Activated T-helper 17 cell treated with anti-CD3 and anti-CD28 coated beads, Interleukin-2, amount 50 U/mL, for 72 hours (primary cell): Measurements from ENCODE around the gene TACSTD2. TPM values are rescaled to one million over a fixed set of nuclear protein-coding genes. Genes with fewer than 3 reads are reported as not detected.
"Not testable (repeated sequence)": the region's sequence is repeated elsewhere in the genome, so short reads cannot be mapped to it uniquely, and the experiment has no call there.

ENCODE experiments used
- ATAC-seq: fragments of 150-1000 bp; cut with Tn5 transposase; replicated peaks from 2 replicates; pipeline ENCODE4 v1.10.0; 2021; ENCODE audit warnings: mild to moderate bottlenecking, moderate library complexity
- H3K27ac Mint-ChIP-seq: one replicate; pipeline ENCODE4 v1.8.0; 2022; ENCODE audit warnings: mixed read lengths
- H3K27me3 Mint-ChIP-seq: one replicate; pipeline ENCODE4 v1.8.0; 2022; ENCODE audit warnings: mixed read lengths
- H3K36me3 Mint-ChIP-seq: one replicate; pipeline ENCODE4 v1.8.0; 2022; ENCODE audit warnings: low read depth, mild to moderate bottlenecking, mixed read lengths
- H3K4me1 Mint-ChIP-seq: one replicate; pipeline ENCODE4 v1.8.0; 2022; ENCODE audit warnings: mixed read lengths
- H3K4me3 Mint-ChIP-seq: one replicate; pipeline ENCODE4 v1.8.0; 2022; ENCODE audit warnings: mild to moderate bottlenecking, mixed read lengths
- H3K9me3 Mint-ChIP-seq: one replicate; pipeline ENCODE4 v1.8.0; 2022; ENCODE audit warnings: mixed read lengths
- total RNA-seq, 2 donors: library from RNA; stranded (reverse); gene quantifications; one replicate each; pipeline ENCODE4 v1.2.3, GENCODE V29; 2022

Gene TACSTD2
- total RNA-seq, 2 donors from 2014 or later, result 1.1 TPM; not detected in 1

DNA sequence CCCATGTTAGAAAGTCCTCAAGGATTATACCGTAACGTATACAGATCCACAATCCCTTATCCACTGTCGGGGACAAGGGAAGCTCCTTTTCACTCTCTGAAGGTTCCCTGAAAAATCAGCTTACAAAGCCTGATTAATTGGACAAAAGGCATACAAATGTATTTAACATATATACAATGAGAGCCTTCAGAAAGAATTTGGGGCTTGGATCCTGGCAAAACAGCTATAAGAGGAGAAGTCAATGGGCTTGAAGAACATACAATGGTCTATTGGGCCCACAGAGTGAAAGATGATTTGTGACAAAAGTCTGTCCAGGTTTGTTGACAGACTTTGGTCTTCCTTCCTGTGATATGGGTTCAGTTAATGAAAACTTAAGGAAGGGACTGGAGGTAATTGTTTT lies 10.7 kb downstream of the TACSTD2 start:
- Mint-ChIP-seq H3K27me3 (peaks cover 49% of the 10 kb centered on the region), H3K9me3 (no peaks in the 10 kb centered on the region), H3K27ac (no peak overlapping the region), H3K4me3 (no peak overlapping the region), H3K36me3 (no peaks in the 10 kb centered on the region), H3K4me1 (no peaks in the 10 kb centered on the region)
- ATAC-seq, result no peak

DNA sequence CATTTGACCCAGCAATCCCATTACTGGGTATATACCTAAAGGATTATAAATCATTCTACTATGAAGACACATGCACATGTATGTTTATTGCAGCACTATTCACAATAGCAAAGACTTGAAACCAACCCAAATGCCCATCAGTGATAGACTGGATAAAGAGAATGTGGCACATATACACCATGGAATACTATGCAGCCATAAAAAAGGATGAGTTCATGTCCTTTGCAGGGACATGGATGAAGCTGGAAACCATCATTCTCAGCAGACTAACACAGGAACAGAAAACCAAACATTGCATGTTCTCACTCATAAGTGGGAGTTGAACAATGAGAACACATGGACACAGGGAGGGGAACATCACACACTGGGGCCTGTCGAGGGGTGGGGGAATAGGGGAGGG lies 13.3 kb downstream of the TACSTD2 start:
- ATAC-seq, H3K4me3 Mint-ChIP-seq, H3K9me3 Mint-ChIP-seq, H3K27ac Mint-ChIP-seq, H3K36me3 Mint-ChIP-seq, H3K4me1 Mint-ChIP-seq: not testable (repeated sequence)
- peaks cover 41% of the 10 kb centered on the region for H3K27me3 Mint-ChIP-seq

DNA sequence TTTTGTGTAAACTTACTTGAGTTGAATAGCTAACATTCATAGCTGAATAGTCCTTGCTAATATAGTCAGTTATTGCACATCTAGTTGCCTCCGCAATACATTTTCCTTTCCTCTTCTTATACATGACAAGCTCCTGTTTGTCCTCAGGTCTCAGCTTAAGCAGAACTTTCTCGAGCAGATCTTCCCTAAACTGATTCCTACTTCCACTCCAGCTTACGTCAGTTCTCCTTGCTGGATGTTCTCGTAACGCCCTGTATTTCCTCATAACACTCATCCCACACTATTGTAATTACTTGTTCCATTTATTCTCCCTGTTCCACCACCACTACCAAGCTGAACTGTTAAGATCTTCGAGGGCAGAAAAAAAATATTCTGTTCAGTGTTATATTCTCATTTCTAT lies 15.4 kb downstream of the TACSTD2 start:
- Mint-ChIP-seq H3K4me3 (no peak overlapping the region), H3K4me1 (no peaks in the 10 kb centered on the region), H3K9me3 (no peaks in the 10 kb centered on the region), H3K27ac (no peak overlapping the region), H3K27me3 (peaks cover 52% of the 10 kb centered on the region), H3K36me3 (no peaks in the 10 kb centered on the region)
- ATAC-seq, result no peak

DNA sequence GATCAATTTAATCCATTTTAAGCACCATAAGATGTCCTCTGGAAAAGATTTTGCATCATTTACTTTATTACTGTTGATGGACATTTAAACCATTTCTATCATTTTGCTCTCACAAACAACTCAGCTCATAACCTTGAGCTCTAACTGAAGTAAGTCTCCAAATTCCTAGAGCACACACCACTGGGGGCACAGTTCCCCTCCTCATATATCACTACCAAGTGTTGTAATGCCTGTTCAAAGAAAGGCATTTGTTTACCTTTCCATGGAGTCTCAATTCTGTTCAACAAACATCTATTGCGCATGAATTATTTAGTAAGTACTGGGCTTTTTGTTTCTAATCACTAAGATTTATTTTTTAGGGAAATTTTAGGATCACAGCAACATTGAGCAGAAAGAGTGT lies 21.7 kb downstream of the TACSTD2 start:
- H3K9me3 Mint-ChIP-seq, result no peaks in the 10 kb centered on the region
- H3K27ac Mint-ChIP-seq, result no peak overlapping the region
- peaks cover 41% of the 10 kb centered on the region for H3K27me3 Mint-ChIP-seq
- no peak overlapping the region for H3K4me3 Mint-ChIP-seq
- no peaks in the 10 kb centered on the region for H3K4me1 Mint-ChIP-seq
- ATAC-seq, result no peak
- no peaks in the 10 kb centered on the region for H3K36me3 Mint-ChIP-seq

DNA sequence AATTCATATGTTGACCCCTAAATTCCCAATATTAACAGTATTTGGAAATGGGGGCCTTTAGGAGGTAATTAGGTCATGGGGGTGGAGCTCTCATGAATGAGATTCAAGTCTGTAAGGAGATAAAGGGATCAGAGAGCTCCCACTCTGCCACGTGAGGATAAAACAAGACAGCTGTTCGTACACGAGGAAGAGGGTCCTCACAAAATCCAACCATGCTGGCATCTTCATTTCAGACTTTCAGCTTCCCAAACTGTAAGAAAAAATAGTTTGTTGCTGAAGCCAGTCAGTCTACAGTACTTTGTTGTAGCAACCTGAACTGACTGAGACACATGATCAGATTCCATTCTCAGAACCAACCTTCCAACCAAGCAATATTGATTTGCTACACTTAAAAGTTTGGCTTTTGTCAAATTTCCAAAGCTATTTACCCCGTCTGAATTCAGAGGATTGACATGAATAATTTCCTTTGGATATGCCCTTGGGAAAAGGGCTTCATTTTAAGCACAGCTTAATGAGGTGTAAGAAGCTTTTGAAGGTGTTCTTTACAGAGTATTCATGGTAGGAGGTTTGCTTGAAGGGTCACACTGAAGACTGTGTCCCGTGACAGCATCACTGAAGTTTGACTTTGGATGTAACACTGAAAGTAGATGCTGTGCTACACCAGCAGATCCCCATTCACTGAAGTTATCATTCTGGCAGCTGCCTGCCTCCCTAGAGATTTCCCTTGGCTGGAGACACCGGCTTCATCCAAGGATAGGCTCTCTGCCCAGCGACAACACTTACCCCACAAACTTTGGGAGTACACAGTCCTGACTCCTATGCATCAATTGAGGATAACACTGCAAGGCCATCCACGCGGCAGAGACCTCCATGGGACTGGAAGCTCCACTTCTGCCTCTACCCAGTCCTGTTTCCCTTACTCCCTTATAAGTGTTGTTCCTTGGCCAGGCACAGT lies 25.6 kb downstream of the TACSTD2 start:
- no peaks in the 10 kb centered on the region for H3K9me3 Mint-ChIP-seq
- no peaks in the 10 kb centered on the region for H3K36me3 Mint-ChIP-seq
- no peak overlapping the region for H3K27ac Mint-ChIP-seq
- H3K27me3 Mint-ChIP-seq, result peaks cover 26% of the 10 kb centered on the region
- ATAC-seq, result no peak
- H3K4me1 Mint-ChIP-seq, result no peaks in the 10 kb centered on the region
- H3K4me3 Mint-ChIP-seq, result no peak overlapping the region

DNA sequence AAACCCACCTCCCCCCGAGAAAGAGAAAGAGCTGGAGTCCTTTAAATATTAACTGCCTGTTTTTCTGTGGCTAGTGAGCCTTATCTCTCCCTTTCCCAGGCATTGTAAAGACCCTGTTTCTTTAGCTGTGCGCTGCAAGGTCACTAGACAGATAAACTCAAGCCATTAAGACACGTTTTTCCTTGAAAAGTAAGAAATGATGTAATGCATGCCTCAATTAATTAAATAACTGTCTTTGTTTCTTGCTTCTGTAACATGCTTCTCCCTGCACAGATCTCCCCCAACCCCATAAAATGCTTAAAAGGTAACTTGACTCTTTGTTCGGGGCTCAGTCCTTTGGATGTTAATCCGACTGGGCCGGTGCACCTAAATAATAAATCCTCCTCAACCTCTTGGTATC lies 27.8 kb downstream of the TACSTD2 start:
- Mint-ChIP-seq H3K27ac (peak overlapping the region; percentile 8), H3K27me3 (peaks cover 16% of the 10 kb centered on the region)
- not testable (repeated sequence) for H3K9me3 Mint-ChIP-seq, H3K4me1 Mint-ChIP-seq, ATAC-seq, H3K36me3 Mint-ChIP-seq, H3K4me3 Mint-ChIP-seq

DNA sequence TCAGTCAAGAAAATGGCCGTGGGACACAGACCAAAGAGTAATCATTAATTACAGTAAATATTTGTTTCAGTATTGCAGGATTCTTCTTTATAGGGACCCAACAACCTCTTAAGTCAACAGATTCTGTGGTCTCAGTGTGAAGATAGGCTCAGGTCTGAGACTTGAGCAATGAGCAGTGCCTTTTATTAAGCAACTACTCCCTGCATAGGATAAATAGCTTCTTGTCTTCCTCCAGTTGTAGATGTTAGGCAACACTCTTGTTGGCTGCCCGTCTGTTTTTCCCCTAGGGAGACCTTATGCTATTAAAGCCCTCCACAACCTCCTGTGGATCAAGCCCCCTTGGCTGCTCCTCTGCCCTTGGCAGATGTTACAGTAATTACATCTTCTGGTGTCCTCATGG lies 28.7 kb downstream of the TACSTD2 start:
- Mint-ChIP-seq H3K27me3 (peaks cover 14% of the 10 kb centered on the region), H3K4me3 (no peak overlapping the region), H3K36me3 (no peaks in the 10 kb centered on the region), H3K4me1 (peaks cover 6% of the 10 kb centered on the region), H3K27ac (peak overlapping the region; percentile 8), H3K9me3 (no peaks in the 10 kb centered on the region)
- ATAC-seq, result no peak

DNA sequence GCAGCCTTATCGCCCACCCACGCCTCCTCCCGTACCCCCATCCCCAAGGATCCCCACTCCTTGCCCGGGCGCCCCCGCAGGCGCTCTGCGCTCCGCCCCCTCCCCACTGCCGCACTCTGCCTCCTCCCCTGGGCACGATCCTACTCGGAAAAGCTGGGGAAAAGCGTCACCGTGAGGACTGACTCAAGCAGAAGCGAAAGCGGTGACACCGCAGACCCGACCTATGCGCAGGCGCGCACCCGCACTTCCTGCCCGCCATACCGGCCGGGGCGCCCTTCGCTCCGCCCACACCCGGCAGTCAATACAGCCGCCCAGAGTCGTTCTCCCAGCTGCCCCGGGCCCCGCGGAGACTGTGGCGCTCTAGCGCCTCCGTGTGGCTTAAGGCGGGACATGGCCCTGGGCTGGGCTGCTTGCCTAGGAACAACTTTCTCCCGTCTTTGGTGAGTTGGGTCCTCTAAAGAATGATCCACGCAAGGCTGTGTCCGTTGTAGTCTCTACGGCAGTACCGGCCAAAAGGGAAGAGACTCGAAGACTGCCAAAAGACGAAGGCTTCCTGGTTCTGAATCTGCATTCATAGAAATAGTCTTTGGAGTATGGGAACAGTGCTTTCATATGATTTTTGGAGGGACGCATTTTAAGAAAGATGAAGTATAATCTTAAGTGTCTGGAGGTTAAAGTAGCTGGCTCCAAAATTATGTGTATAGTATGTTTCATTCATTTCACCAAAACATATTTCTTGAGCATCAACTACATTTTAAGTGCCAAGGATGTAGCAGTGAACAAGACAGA lies 30.3 kb downstream of the TACSTD2 start, which contains the start of gene OMA1:
Gene OMA1 (minus strand): TSS at position 207 of the 789 bp plus-strand sequence. CDS start 7,432 bp downstream, outside the sequence.
- peak within 1 kb of the TSS; percentile 87 for H3K4me3 Mint-ChIP-seq
- H3K36me3 Mint-ChIP-seq, result no peaks in the 10 kb centered on the region
- H3K27me3 Mint-ChIP-seq, result peaks cover 8% of the 10 kb centered on the region
- no peaks in the 10 kb centered on the region for H3K9me3 Mint-ChIP-seq
- peak within 1 kb of the TSS; percentile 93 for H3K27ac Mint-ChIP-seq
- H3K4me1 Mint-ChIP-seq, result peaks cover 6% of the 10 kb centered on the region
- ATAC-seq, result peak; percentile 96

DNA sequence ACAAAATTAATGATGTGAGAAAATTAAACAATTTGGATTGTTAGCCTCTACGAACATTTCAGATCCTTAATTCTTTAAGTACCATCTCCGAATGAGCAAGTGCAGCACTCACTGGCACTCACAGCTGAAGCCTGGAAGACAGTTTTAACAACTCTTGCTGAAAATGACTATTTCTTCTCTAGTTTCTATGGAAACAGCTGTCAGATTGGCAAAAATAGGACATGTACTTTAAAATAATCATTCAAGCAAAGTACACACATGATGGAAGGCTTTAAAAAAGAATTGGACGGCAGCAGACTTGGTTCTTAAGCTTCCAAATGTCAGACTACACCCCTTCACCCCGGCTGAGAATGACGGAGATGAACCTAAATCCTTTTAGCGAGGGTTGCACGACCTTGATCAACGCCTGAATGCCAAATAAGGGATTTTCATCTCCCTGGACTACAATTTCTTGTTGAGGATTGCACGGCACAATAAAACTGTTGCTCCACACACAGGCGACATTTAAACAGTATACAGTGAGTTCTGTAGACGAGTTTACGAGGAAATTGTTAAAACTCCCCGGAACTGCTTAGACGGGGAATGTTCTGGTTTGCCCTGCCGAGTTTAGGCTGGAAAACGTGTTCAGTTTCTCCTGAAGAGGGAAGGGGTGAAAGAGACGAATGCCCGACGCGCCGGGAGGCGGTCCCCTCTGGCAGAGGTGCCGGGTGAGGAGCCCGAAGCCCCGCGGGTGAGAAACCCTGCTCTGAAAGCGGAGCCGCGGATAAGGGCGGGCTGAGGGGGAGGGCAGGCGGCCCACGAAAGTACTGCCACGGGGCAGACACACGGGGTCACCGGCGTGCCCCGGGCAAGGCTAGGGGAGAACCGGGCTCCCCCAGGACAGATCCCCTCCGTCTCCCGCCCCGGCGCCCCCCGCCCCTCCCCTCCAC lies 31.2 kb downstream of the TACSTD2 start:
- Mint-ChIP-seq H3K4me3 (peak overlapping the region; percentile 87), H3K27ac (peak overlapping the region; percentile 93), H3K27me3 (peaks cover 8% of the 10 kb centered on the region), H3K9me3 (no peaks in the 10 kb centered on the region), H3K4me1 (peaks cover 6% of the 10 kb centered on the region), H3K36me3 (no peaks in the 10 kb centered on the region)
- ATAC-seq, result peak; percentile 67

DNA sequence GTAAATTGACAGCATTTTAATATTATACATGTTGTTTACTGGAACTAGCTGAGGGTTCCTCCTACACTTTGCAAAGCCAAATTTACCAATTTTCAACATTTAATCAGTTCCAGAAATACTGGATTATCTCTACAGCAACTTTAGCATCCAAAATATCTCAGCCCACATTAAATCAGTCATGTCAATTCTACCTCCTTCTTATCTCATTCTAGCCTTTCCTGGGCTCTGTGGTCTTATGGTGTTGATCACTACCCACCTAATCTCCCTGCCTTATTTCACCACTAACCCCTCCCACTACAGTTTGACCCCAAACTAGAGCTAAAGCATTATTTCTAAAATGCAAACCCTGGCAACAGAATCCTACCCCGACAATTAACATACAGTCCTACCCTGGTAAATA lies 33.8 kb downstream of the TACSTD2 start:
- no peaks in the 10 kb centered on the region for H3K9me3 Mint-ChIP-seq
- no peak overlapping the region for H3K4me3 Mint-ChIP-seq
- peaks cover 6% of the 10 kb centered on the region for H3K4me1 Mint-ChIP-seq
- no peaks in the 10 kb centered on the region for H3K36me3 Mint-ChIP-seq
- no peak overlapping the region for H3K27ac Mint-ChIP-seq
- H3K27me3 Mint-ChIP-seq, result no peaks in the 10 kb centered on the region
- no peak for ATAC-seq

DNA sequence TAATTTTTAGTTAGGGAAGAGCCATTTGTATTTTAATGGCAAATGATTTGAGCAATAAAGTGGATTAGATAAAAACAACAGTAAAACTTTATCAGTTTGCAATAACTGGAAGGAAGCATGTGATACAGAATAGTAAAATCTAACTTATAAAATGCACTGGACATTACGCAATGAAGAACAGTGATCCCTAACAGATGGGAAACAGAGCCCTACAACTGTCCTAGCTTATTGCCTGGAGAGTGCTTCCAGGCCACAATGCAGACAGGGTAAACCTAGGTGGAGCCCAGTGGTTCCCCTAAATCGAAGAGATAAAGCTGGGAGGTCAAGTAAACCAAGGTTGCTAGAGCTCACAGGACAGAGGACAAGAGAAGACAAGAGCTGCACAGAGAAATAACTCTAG lies 37.5 kb downstream of the TACSTD2 start:
- Mint-ChIP-seq H3K27ac (peak overlapping the region; percentile 43), H3K36me3 (no peaks in the 10 kb centered on the region), H3K4me1 (no peaks in the 10 kb centered on the region), H3K4me3 (no peak overlapping the region), H3K9me3 (no peaks in the 10 kb centered on the region), H3K27me3 (no peaks in the 10 kb centered on the region)
- ATAC-seq, result no peak

DNA sequence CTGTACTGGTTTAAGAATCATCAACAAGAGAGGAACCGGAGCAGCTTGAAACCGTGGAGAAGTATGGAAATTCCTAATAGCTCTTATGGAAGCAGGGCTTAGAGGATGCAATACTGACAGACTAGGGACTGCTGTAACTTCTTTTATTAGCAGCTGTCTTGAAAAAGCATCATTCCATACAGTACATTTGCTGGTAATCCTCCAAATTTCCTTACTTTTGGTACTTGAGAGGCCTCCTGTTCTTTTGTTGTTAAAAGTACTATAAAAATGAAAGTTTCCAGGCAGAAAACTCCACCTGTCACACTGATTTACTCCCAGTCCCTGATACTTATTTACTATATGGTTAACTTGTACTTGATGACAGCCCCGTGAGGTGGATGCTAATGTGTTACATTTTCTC lies 38.2 kb downstream of the TACSTD2 start:
- Mint-ChIP-seq H3K9me3 (no peaks in the 10 kb centered on the region), H3K4me3 (no peak overlapping the region), H3K27me3 (no peaks in the 10 kb centered on the region), H3K27ac (no peak overlapping the region), H3K4me1 (no peaks in the 10 kb centered on the region), H3K36me3 (no peaks in the 10 kb centered on the region)
- ATAC-seq, result no peak

DNA sequence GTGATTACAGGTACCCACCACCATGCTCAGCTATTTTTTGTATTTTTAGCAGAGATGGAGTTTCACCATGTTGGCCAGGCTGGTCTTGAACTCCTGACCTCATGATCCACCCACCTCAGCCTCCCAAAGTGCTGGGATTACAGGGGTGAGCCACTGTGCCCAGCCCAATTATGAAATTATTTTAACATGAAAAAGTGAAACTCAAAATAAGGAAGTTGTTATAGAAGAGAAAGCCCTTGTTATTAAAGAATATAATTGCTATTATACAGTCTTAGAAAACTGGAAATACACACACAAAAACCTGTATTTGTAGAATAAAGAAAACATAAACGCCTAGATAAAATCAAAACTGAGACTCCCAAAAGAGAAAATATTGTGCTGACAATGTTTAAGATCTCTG lies 45.2 kb downstream of the TACSTD2 start:
- not testable (repeated sequence) for H3K4me3 Mint-ChIP-seq, H3K27me3 Mint-ChIP-seq, H3K9me3 Mint-ChIP-seq, H3K36me3 Mint-ChIP-seq, H3K4me1 Mint-ChIP-seq, H3K27ac Mint-ChIP-seq, ATAC-seq

DNA sequence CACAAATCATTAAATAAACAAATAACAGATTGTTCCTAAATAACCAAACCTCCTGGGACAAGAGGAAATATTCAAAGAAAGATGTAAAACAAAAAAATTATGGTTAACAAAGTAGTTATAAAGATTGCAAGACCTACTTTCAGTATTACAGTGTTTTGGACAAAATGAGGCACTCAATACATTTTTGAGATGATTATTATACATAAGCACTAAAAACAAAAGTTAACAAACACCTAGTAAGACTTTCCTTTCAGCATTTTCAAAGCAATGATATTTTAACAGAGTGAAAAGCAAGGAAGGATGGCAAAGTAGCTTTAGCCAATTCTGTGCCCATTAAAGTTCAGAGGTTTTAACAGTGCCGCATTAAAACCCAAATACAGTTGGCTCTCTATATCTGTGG lies 47.8 kb downstream of the TACSTD2 start:
- H3K36me3 Mint-ChIP-seq, result peaks cover 10% of the 10 kb centered on the region
- H3K27me3 Mint-ChIP-seq, result no peaks in the 10 kb centered on the region
- no peaks in the 10 kb centered on the region for H3K9me3 Mint-ChIP-seq
- H3K27ac Mint-ChIP-seq, result peak overlapping the region; percentile 52
- H3K4me3 Mint-ChIP-seq, result no peak overlapping the region
- peaks cover 4% of the 10 kb centered on the region for H3K4me1 Mint-ChIP-seq
- peak; percentile 31 for ATAC-seq
